ENCODE data around the gene LCLAT1.

The LCLAT1 gene

DNA sequence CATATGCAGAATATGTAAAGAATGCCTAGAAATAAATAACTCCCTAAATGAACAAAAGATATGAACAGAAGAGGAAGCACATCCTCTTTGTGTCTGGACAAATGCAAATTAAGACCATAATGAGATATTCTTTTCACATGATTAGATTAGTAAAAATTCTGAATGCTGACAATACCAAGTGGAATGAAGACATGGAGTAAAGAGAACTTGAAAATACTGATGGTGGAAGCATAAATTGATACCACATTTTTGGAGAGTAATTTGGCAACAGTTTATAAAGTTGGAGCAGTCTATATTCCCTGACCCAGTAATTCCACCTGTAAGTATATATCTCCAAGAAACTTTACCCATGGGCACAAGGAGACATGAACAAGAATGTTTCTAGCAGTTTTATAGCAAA, 230.2 kb downstream of the LCLAT1 start:
- H3K4me1 ChIP-seq (ENCODE audit: insufficient read depth, low read length, poor library complexity, severe bottlenecking), result no peaks in the 10 kb centered on the region
- H3K4me3 ChIP-seq (ENCODE audit: low read length, poor library complexity, severe bottlenecking), result no peak overlapping the region
- H4K20me1 ChIP-seq (ENCODE audit: insufficient read depth, low read length, poor library complexity, severe bottlenecking), result no peaks in the 10 kb centered on the region
- no peaks in the 10 kb centered on the region for H3K9me2 ChIP-seq (replicated peaks; ENCODE audit: low read depth, low read length)
- no peak overlapping the region for H2AFZ ChIP-seq (ENCODE audit: low read length)
- no peaks in the 10 kb centered on the region for H3K79me2 ChIP-seq (ENCODE audit: insufficient read depth, low read length)
- no peaks in the 10 kb centered on the region for H3F3A ChIP-seq (ENCODE audit: low read depth)
- H3K4me2 ChIP-seq (ENCODE audit: low read depth, low read length, poor library complexity, severe bottlenecking), result no peak overlapping the region
- H3K9ac ChIP-seq (ENCODE audit: low read depth, low read length, poor library complexity, severe bottlenecking), result no peak overlapping the region
- H3K9me3 ChIP-seq (ENCODE audit: insufficient read depth, low read depth, low read length), result no peaks in the 10 kb centered on the region
- H3K27me3 ChIP-seq (ENCODE audit: insufficient read depth, low read length, poor library complexity, severe bottlenecking), result no peaks in the 10 kb centered on the region
- no peaks in the 10 kb centered on the region for H3K36me3 ChIP-seq (ENCODE audit: insufficient read depth, low read length)
- TF ChIP-seq EZH2phosphoT487 (IDR thresholded peaks at IDR 0.05; ENCODE audit: borderline replicate concordance) (no peak), CTCF (conservative IDR thresholded peaks at IDR 0.05; ENCODE audit: low read length) (no peak)

DNA sequence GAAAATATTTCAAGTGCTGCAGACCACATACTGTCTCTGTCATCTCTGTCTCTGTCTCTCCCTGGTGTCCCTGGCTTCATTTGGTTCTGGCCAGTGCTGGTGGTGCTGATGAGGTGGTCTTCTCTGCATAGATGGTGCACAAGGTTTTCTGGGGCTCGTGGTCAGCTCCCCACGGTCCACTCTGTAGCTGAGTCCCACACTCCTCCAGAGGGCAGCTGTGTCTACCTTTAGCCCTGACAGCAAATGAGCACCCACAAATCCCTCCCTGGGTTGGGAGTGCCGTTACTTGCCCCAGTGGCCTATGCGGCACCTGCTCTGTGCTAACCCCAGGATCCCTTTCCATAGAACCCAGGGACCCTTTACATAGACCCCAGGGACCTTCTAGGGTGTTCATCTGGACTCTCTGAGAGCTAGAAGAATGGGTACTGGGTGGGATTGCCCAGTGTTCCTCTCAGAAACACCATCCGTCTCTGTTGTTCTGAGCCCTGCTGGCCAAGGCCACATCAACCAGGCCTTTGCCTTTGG, 230.9 kb downstream of the LCLAT1 start:
- Histone ChIP-seq H3K9me3 (ENCODE audit: insufficient read depth, low read depth, low read length) (no peaks in the 10 kb centered on the region), H3K27me3 (ENCODE audit: insufficient read depth, low read length, poor library complexity, severe bottlenecking) (no peaks in the 10 kb centered on the region), H3K79me2 (ENCODE audit: insufficient read depth, low read length) (no peaks in the 10 kb centered on the region), H3K9me2 (replicated peaks; ENCODE audit: low read depth, low read length) (no peaks in the 10 kb centered on the region), H4K20me1 (ENCODE audit: insufficient read depth, low read length, poor library complexity, severe bottlenecking) (no peaks in the 10 kb centered on the region), H2AFZ (ENCODE audit: low read length) (no peak overlapping the region), H3K4me3 (ENCODE audit: low read length, poor library complexity, severe bottlenecking) (no peak overlapping the region), H3K9ac (ENCODE audit: low read depth, low read length, poor library complexity, severe bottlenecking) (no peak overlapping the region), H3F3A (ENCODE audit: low read depth) (no peaks in the 10 kb centered on the region), H3K4me2 (ENCODE audit: low read depth, low read length, poor library complexity, severe bottlenecking) (no peak overlapping the region), H3K36me3 (ENCODE audit: insufficient read depth, low read length) (no peaks in the 10 kb centered on the region), H3K4me1 (ENCODE audit: insufficient read depth, low read length, poor library complexity, severe bottlenecking) (no peaks in the 10 kb centered on the region)
- no peak for TF ChIP-seq CTCF (conservative IDR thresholded peaks at IDR 0.05; ENCODE audit: low read length)
- TF ChIP-seq EZH2phosphoT487 (IDR thresholded peaks at IDR 0.05; ENCODE audit: borderline replicate concordance), result no peak

- no peaks in the 10 kb centered on the region for H3K9me2 ChIP-seq (replicated peaks; ENCODE audit: low read depth, low read length)
- H3F3A ChIP-seq (ENCODE audit: low read depth), result no peaks in the 10 kb centered on the region
- no peak overlapping the region for H3K9ac ChIP-seq (ENCODE audit: low read depth, low read length, poor library complexity, severe bottlenecking)
- TF ChIP-seq EZH2phosphoT487 (IDR thresholded peaks at IDR 0.05; ENCODE audit: borderline replicate concordance), result no peak
- TF ChIP-seq CTCF (conservative IDR thresholded peaks at IDR 0.05; ENCODE audit: low read length), result no peak
- H3K79me2 ChIP-seq (ENCODE audit: insufficient read depth, low read length), result no peaks in the 10 kb centered on the region
- H4K20me1 ChIP-seq (ENCODE audit: insufficient read depth, low read length, poor library complexity, severe bottlenecking), result no peaks in the 10 kb centered on the region
- H3K4me3 ChIP-seq (ENCODE audit: low read length, poor library complexity, severe bottlenecking), result no peak overlapping the region
- no peaks in the 10 kb centered on the region for H3K36me3 ChIP-seq (ENCODE audit: insufficient read depth, low read length)
- H2AFZ ChIP-seq (ENCODE audit: low read length), result no peak overlapping the region
- H3K27me3 ChIP-seq (ENCODE audit: insufficient read depth, low read length, poor library complexity, severe bottlenecking), result no peaks in the 10 kb centered on the region
- no peaks in the 10 kb centered on the region for H3K4me1 ChIP-seq (ENCODE audit: insufficient read depth, low read length, poor library complexity, severe bottlenecking)
- H3K4me2 ChIP-seq (ENCODE audit: low read depth, low read length, poor library complexity, severe bottlenecking), result no peak overlapping the region
- no peaks in the 10 kb centered on the region for H3K9me3 ChIP-seq (ENCODE audit: insufficient read depth, low read depth, low read length)
Measured at GRCh38 chr2:30678410-30679137, 231.5 kb downstream of the LCLAT1 start.

Data from Loucy (cell line).